Progenitor cell of endocrine pancreas (in vitro differentiated cells): Measurements from ENCODE around the gene ZP2. TPM values are rescaled to one million over a fixed set of nuclear protein-coding genes. Genes with fewer than 3 reads are reported as not detected.
"Not testable (repeated sequence)": the region's sequence is repeated elsewhere in the genome, so short reads cannot be mapped to it uniquely, and the experiment has no call there.

Experiments
- DNase-seq: peaks from one replicate; pipeline ENCODE4 v3.0.0; 2021; ENCODE audit warnings: low spot score; ENCODE audit not compliant: unreplicated experiment
- H3K27ac Mint-ChIP-seq: 2 replicates; pipeline ENCODE4 v1.8.0; 2021; ENCODE audit warnings: mild to moderate bottlenecking, moderate library complexity, mixed read lengths
- H3K27me3 Mint-ChIP-seq: 2 replicates; pipeline ENCODE4 v1.8.0; 2021; ENCODE audit warnings: mixed read lengths
- H3K36me3 Mint-ChIP-seq: 2 replicates; pipeline ENCODE4 v1.8.0; 2022; ENCODE audit warnings: mixed read lengths; ENCODE audit not compliant: insufficient read depth
- H3K4me1 Mint-ChIP-seq: 2 replicates; pipeline ENCODE4 v1.8.0; 2021; ENCODE audit warnings: low read depth, mixed read lengths
- H3K4me3 Mint-ChIP-seq: 2 replicates; pipeline ENCODE4 v1.8.0; 2021; ENCODE audit warnings: low read depth, mild to moderate bottlenecking, moderate library complexity, mixed read lengths
- H3K9me3 Mint-ChIP-seq: 2 replicates; pipeline ENCODE4 v1.8.0; 2021; ENCODE audit warnings: low read depth, mixed read lengths
- CTCF ChIP-seq: fragments of 200-600 bp; sonication (generic); IDR thresholded peaks from one replicate; pipeline ENCODE4 v1.5.0; 2021; ENCODE audit warnings: antibody characterized with exemption, mild to moderate bottlenecking; ENCODE audit not compliant: unreplicated experiment
- long read RNA-seq: library from polyadenylated mRNA; unstranded; transcript quantifications from one replicate; pipeline ENCODE4 v2.0.0, GENCODE V29; 2020
- total RNA-seq: library from RNA; stranded (reverse); gene quantifications from 2 replicates; pipeline ENCODE4 v1.2.1, GENCODE V29; 2021

ZP2 gene
- total RNA-seq: not detected in 2 replicates
- long read RNA-seq: 0 reads

GRCh38 chr16:21211486-21211885 is at the start of gene ZP2:
Gene ZP2, minus strand, starts transcription at chr16:21211574. Its CDS starts 27 bp downstream, at chr16:21211547.
- H3K27me3 Mint-ChIP-seq: no peaks in the 10 kb centered on the region
- H3K4me3 Mint-ChIP-seq: no peak within 1 kb of the TSS
- DNase-seq: no peak
- H3K9me3 Mint-ChIP-seq: no peaks in the 10 kb centered on the region
- H3K36me3 Mint-ChIP-seq: no peaks in the 10 kb centered on the region
- peaks cover under 1% of the 10 kb centered on the region for H3K4me1 Mint-ChIP-seq
- H3K27ac Mint-ChIP-seq: no peak within 1 kb of the TSS
- TF ChIP-seq CTCF: no peak

- TF ChIP-seq CTCF: no peak
These were observed 45.9 kb upstream of the ZP2 start for GRCh38 chr16:21257284-21257683.

GRCh38 chr16:21256636-21257035 is 45.3 kb upstream of the ZP2 start:
- DNase-seq: no peak

More at GRCh38 chr16:21257284-21257683, 45.9 kb upstream of the ZP2 start:
- H3K9me3 Mint-ChIP-seq: no peaks in the 10 kb centered on the region
- no peak overlapping the region for H3K4me3 Mint-ChIP-seq
- H3K27ac Mint-ChIP-seq: no peak overlapping the region
- DNase-seq: no peak
- no peaks in the 10 kb centered on the region for H3K27me3 Mint-ChIP-seq
- H3K4me1 Mint-ChIP-seq: peaks cover 7% of the 10 kb centered on the region
- H3K36me3 Mint-ChIP-seq: no peaks in the 10 kb centered on the region

GRCh38 chr16:21253470-21253869 is 42.1 kb upstream of the ZP2 start:
- TF ChIP-seq CTCF: no peak
- Mint-ChIP-seq H3K27ac (no peak overlapping the region), H3K27me3 (no peaks in the 10 kb centered on the region), H3K9me3 (no peaks in the 10 kb centered on the region), H3K4me3 (no peak overlapping the region), H3K36me3 (no peaks in the 10 kb centered on the region), H3K4me1 (no peaks in the 10 kb centered on the region)
- DNase-seq: no peak

More at GRCh38 chr16:21256636-21257035, 45.3 kb upstream of the ZP2 start:
- Mint-ChIP-seq H3K27ac (no peak overlapping the region), H3K9me3 (no peaks in the 10 kb centered on the region), H3K4me3 (no peak overlapping the region), H3K27me3 (no peaks in the 10 kb centered on the region), H3K4me1 (peaks cover 5% of the 10 kb centered on the region), H3K36me3 (no peaks in the 10 kb centered on the region)
- no peak for TF ChIP-seq CTCF

- H3K4me3 Mint-ChIP-seq: no peak overlapping the region
- H3K27ac Mint-ChIP-seq: no peak overlapping the region
- no peaks in the 10 kb centered on the region for H3K9me3 Mint-ChIP-seq
- peaks cover 15% of the 10 kb centered on the region for H3K4me1 Mint-ChIP-seq
- DNase-seq: no peak
- TF ChIP-seq CTCF: no peak
- H3K27me3 Mint-ChIP-seq: no peaks in the 10 kb centered on the region
- H3K36me3 Mint-ChIP-seq: no peaks in the 10 kb centered on the region
These were observed 38.9 kb upstream of the ZP2 start for GRCh38 chr16:21250072-21250923.

- not testable (repeated sequence) for H3K9me3 Mint-ChIP-seq, H3K36me3 Mint-ChIP-seq, H3K27ac Mint-ChIP-seq, H3K4me3 Mint-ChIP-seq, DNase-seq, H3K27me3 Mint-ChIP-seq
- H3K4me1 Mint-ChIP-seq: peaks cover 21% of the 10 kb centered on the region
These were observed 36.8 kb upstream of the ZP2 start for GRCh38 chr16:21248179-21248578.
